HepG2 (cell line): ENCODE results near the gene DCST2. TPM values are rescaled to one million over a fixed set of nuclear protein-coding genes. Genes with fewer than 3 reads are reported as not detected.

Source experiments
- ATAC-seq: fragments of 200-7000 bp; cut with Tn5 transposase; 3 replicates; pipeline ENCODE4 v1.9.1; 2020; ENCODE audit warnings: mild to moderate bottlenecking, moderate library complexity
- BruUV-seq: library from RNA; stranded (reverse); fragments of 400-500 nt; replicated peaks from 2 replicates; lab custom pipeline; 2021; lab: Mats Ljungman, UMichigan
- CTCF ChIA-PET: fragments of 300-600 bp; formaldehyde crosslinking; extraction: SDS; loops from one replicate; lab custom pipeline; 2021; ENCODE audit warnings: low total read pairs, inconsistent platforms, low intra/inter-chr PET ratio; lab: Yijun Ruan, JAX
- POLR2A ChIA-PET: fragments of 350-600 bp; sonication (Branson Sonifier 250); formaldehyde crosslinking; loops from one replicate; lab custom pipeline; 2020; ENCODE audit warnings: antibody characterized with exemption, inconsistent platforms; lab: Yijun Ruan, JAX
- DNase-seq: peaks from one replicate; pipeline ENCODE4 v3.0.0-alpha.2; 2015; ENCODE audit warnings: low spot score
- FAIRE-seq: peaks from 3 replicates; lab custom pipeline; 2011; peaks lifted over from hg19 to GRCh38; lab: Jason Lieb, UNC
- H2AFZ ChIP-seq: one replicate; pipeline ENCODE4 v1.6.1; 2011; ENCODE audit warnings: low read length, inconsistent platforms
- H3K27ac ChIP-seq: fragments of 300-600 bp; 3 replicates; pipeline ENCODE4 v1.8.0; 2011; ENCODE audit warnings: mixed run types, mild to moderate bottlenecking, mixed read lengths, low read length, inconsistent platforms; ENCODE audit not compliant: insufficient read depth; ENCODE audit errors: extremely low read length
- H3K27me3 ChIP-seq, 2 experiments: fragments of 200-600 bp in 1 of 2; 2 replicates in 1 of 2; 3 replicates in 1 of 2; pipeline versions ENCODE4 v1.6.0 to v1.8.0; 2011; ENCODE audit warnings: low read length in 2 of 2, mild to moderate bottlenecking in 2 of 2, moderate library complexity in 2 of 2, inconsistent platforms in 1 of 2; ENCODE audit not compliant: insufficient read depth in 2 of 2, control insufficient read depth in 1 of 2
- H3K36me3 ChIP-seq, 2 experiments: fragments of 200-600 bp in 1 of 2; replicated peaks in 1 of 2; 2 replicates in 1 of 2; 3 replicates in 1 of 2; pipeline versions ENCODE4 v1.5.1 to v1.8.0; 2011; ENCODE audit warnings: low read length in 2 of 2, inconsistent platforms in 1 of 2; ENCODE audit not compliant: insufficient read depth in 2 of 2, control insufficient read depth in 1 of 2
- H3K4me1 ChIP-seq: 2 replicates; pipeline ENCODE4 v1.5.1; 2012; ENCODE audit warnings: low read length, inconsistent platforms; ENCODE audit not compliant: insufficient read depth
- H3K4me2 ChIP-seq: 2 replicates; pipeline ENCODE4 v1.6.0; 2011; ENCODE audit warnings: low read depth, low read length, inconsistent platforms
- H3K4me3 ChIP-seq, 3 experiments: fragments of 200-600 bp in 1 of 3; sonication (generic), shearing (Covaris generic) in 1 of 3; replicated peaks in 1 of 3; 2 replicates each; pipeline ENCODE4 v1.5.1; 2011 to 2016; ENCODE audit warnings: low read length in 3 of 3, inconsistent platforms in 2 of 3, low read depth in 2 of 3, mild to moderate bottlenecking in 2 of 3, control low read depth in 1 of 3, mixed read lengths in 1 of 3; ENCODE audit not compliant: insufficient read depth in 1 of 3
- H3K79me2 ChIP-seq: one replicate; pipeline ENCODE4 v1.6.1; 2011; ENCODE audit warnings: low read length, inconsistent platforms; ENCODE audit not compliant: insufficient read depth
- H3K9ac ChIP-seq: 2 replicates; pipeline ENCODE4 v1.6.0; 2011; ENCODE audit warnings: mild to moderate bottlenecking, low read depth, low read length, inconsistent platforms; ENCODE audit not compliant: insufficient read depth
- H3K9me3 ChIP-seq: 2 replicates; pipeline ENCODE4 v1.5.1; 2012; ENCODE audit warnings: mild to moderate bottlenecking, low read length
- H4K20me1 ChIP-seq: 2 replicates; pipeline ENCODE4 v1.6.0; 2011; ENCODE audit warnings: inconsistent platforms, mild to moderate bottlenecking, low read length, moderate library complexity; ENCODE audit not compliant: insufficient read depth
- HOXA5 ChIP-seq: sonication (generic); formaldehyde crosslinking; IDR thresholded peaks from 2 replicates; pipeline ENCODE4 v1.4.0; 2020; ENCODE audit warnings: missing genetic modification reagents
- IRF2 ChIP-seq: IDR thresholded peaks from 2 replicates; pipeline ENCODE4 v1.6.1; 2018; ENCODE audit warnings: missing genetic modification reagents, missing compliant biosample characterization
- ZNF317 ChIP-seq: sonication (generic); formaldehyde crosslinking; IDR thresholded peaks from 2 replicates; pipeline ENCODE4 v1.5.0; 2020; ENCODE audit warnings: mild to moderate bottlenecking, missing genetic modification reagents
- ZNF430 ChIP-seq: sonication (generic); formaldehyde crosslinking; IDR thresholded peaks from 2 replicates; pipeline ENCODE4 v1.9.0; 2021; ENCODE audit warnings: mild to moderate bottlenecking, missing genetic modification reagents
- ZNF605 ChIP-seq: sonication (generic); formaldehyde crosslinking; IDR thresholded peaks from 2 replicates; pipeline ENCODE4 v1.8.0; 2022; ENCODE audit warnings: mild to moderate bottlenecking, missing genetic modification reagents
- ZNF83 ChIP-seq: sonication (generic); formaldehyde crosslinking; IDR thresholded peaks from 2 replicates; pipeline ENCODE4 v1.4.0; 2020; ENCODE audit warnings: missing genetic modification reagents, mild to moderate bottlenecking, borderline replicate concordance
- WGBS: methylation state at CpG from one replicate; pipeline ENCODE4 v1.1.6; 2017; ENCODE audit warnings: low lambda C conversion rate; 5-methylcytosine and 5-hydroxymethylcytosine counted together
- in situ Hi-C: cut with HindIII; loops from 2 replicates; pipeline ENCODE4 v1.10.0; 2017; ENCODE audit warnings: low pct_unique_long_range_greater_than_20kb; ENCODE audit not compliant: extremely low pct_ligation_motif_present
- intact Hi-C: fragments of 100-400 bp; cut with micrococcal nuclease; formaldehyde crosslinking; loops from one replicate; pipeline ENCODE4 v1.10.0; 2022; ENCODE audit not compliant: unreplicated experiment
- polyA plus RNA-seq, 8 experiments: library from polyadenylated mRNA; depleted of rRNA in 3 of 8; stranded (reverse) in 7 of 8; unstranded in 1 of 8; fragments of >200 nt; fragmentation: Illumina TruSeq in 4 of 8; extraction: Trizol in 4 of 8; gene quantifications; 2 replicates each; pipeline versions ENCODE4 v1.2.1 to v1.2.3, GENCODE V29; 2011 to 2016; ENCODE audit warnings: low read depth in 4 of 8, missing spikeins in 1 of 8, mixed read lengths in 1 of 8; ENCODE audit not compliant: insufficient read depth in 1 of 8
- total RNA-seq, 5 experiments: library from RNA; depleted of rRNA; stranded (reverse); fragments of >200 nt; fragmentation: Illumina TruSeq; extraction: Trizol; gene quantifications; 2 replicates each; pipeline ENCODE4 v1.2.3, GENCODE V29; 2016; ENCODE audit warnings: low read depth in 1 of 5
- TF ChIP-seq, protein P1 (sequence below): IDR thresholded peaks from 2 replicates; pipeline ENCODE4 v1.6.1; 2016; ENCODE audit warnings: missing compliant biosample characterization, missing genetic modification reagents, borderline replicate concordance
- TF ChIP-seq, protein P2 (sequence below): sonication (generic); formaldehyde crosslinking; IDR thresholded peaks from 2 replicates; pipeline ENCODE4 v1.4.0; 2020; ENCODE audit warnings: missing genetic modification reagents

DCST2 gene
- total and polyA plus RNA-seq, 2 of the 13 experiments (the other 11 are each of a cell fraction or from before 2014, with no cell fraction given): 0.74 TPM; not detected in 1

DNA sequence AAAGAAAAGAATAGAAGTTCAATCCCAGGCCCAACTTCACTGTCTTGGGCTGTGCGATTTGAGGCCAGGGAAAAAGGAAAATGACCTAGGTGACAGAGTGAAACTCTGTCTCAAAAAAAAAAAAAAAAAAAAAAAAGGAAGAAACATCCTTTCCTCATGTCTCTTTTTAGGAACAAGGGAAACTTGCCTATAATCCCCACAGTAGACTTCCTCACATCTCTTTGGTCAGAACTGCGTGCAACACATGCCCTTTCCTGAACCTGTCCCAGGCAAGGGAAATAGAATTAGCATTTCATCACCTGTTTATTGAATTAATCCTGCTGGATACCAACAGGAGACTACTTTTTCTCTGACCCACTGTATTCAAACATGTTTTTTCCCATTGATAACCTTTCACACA, 2.4 kb upstream of the DCST2 start (continued):
- TF ChIP-seq, protein P1, sequence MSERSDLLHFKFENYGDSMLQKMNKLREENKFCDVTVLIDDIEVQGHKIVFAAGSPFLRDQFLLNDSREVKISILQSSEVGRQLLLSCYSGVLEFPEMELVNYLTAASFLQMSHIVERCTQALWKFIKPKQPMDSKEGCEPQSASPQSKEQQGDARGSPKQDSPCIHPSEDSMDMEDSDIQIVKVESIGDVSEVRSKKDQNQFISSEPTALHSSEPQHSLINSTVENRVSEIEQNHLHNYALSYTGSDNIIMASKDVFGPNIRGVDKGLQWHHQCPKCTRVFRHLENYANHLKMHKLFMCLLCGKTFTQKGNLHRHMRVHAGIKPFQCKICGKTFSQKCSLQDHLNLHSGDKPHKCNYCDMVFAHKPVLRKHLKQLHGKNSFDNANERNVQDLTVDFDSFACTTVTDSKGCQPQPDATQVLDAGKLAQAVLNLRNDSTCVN (CRISPR knock-in tag): no peak
- TF ChIP-seq ZNF317 (CRISPR knock-in tag) (no peak), ZNF605 (no peak)

DNA sequence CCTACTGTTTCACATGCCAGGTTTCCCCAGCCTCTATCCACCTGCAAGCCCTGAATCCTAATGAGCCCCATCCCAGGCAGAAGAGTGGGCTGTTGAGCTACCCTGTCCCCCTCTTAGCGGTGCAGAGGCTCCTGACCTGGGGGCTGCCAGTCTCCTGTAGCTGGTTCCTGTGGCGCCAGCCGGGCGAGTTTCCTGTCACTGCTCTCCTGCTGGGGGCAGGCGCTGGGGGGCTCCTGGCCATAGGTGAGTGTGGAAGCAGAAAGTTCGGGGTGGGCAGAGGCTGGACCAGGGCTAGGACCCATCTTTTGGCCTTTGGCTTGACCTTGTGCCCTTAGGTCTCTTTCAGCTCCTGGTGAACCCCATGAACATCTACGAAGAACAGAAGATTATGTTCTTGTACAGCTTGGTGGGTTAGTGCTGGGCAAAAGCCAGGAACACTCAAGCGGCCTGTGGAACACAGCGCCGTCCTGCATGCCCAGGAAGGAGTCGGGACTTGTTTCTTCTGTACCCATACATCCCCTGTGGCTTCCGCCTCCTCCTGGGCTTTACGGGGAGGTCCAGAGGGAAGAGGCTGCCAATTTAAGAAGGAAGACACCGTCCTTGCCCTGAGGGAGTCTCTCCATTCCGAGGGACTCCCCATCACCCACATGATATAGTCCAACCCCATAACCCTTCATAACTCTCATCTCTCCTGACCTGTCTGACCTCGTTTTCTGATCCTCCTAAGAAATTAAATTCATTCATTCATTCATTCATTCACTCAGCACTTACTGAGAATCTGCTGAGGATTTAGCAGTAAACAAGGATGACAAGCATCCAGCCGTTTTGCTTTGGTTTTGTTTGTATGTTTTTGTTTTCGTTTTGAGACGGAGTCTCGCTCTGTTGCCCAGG, 982 bp upstream of the DCST2 start:
- no peaks in the 10 kb centered on the region for H4K20me1 ChIP-seq
- no peaks in the 10 kb centered on the region for H3K79me2 ChIP-seq
- intact Hi-C loops: no loop called here
- ATAC-seq: no peak
- H3K27ac ChIP-seq: no peak overlapping the region
- H2AFZ ChIP-seq: no peak overlapping the region
- POLR2A ChIA-PET: interaction anchor here (1.1 kb wide), 1 partner anchor 9 kb away, joined by 3 read pairs; no protein-coding TSS in a partner anchor
- H3K9ac ChIP-seq: no peak overlapping the region
- no peak overlapping the region for H3K4me3 ChIP-seq
- H3K4me2 ChIP-seq: no peak overlapping the region
- H3K9me3 ChIP-seq: no peaks in the 10 kb centered on the region
- TF ChIP-seq ZNF83 (CRISPR knock-in tag): no peak
- TF ChIP-seq, protein P2, sequence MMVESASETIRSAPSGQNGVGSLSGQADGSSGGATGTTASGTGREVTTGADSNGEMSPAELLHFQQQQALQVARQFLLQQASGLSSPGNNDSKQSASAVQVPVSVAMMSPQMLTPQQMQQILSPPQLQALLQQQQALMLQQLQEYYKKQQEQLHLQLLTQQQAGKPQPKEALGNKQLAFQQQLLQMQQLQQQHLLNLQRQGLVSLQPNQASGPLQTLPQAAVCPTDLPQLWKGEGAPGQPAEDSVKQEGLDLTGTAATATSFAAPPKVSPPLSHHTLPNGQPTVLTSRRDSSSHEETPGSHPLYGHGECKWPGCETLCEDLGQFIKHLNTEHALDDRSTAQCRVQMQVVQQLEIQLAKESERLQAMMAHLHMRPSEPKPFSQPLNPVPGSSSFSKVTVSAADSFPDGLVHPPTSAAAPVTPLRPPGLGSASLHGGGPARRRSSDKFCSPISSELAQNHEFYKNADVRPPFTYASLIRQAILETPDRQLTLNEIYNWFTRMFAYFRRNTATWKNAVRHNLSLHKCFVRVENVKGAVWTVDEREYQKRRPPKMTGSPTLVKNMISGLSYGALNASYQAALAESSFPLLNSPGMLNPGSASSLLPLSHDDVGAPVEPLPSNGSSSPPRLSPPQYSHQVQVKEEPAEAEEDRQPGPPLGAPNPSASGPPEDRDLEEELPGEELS (CRISPR knock-in tag): no peak
- TF ChIP-seq IRF2 (CRISPR knock-in tag): no peak
- TF ChIP-seq HOXA5: no peak
- TF ChIP-seq ZNF430 (CRISPR knock-in tag): no peak
- no peak for FAIRE-seq
- DNase-seq: no peak
- in situ Hi-C loops: no loop called here
- H3K36me3 ChIP-seq: no peaks in the 10 kb centered on the region
- BruUV-seq: no TSS peak
- peaks cover 11 to 58% of the 10 kb centered on the region in 2 experiments for H3K27me3 ChIP-seq
- 35% methylated on average over 14 of the region's 20 CpGs for WGBS
- peaks cover 26% of the 10 kb centered on the region; the same call in 1 of the 2 replicates for H3K4me1 ChIP-seq
- CTCF ChIA-PET: no interaction called here
